Neutrophil (primary cell): ENCODE results near the gene GARIN5B.

ENCODE experiments used
- H3K27ac ChIP-seq: fragments of 200-600 bp; sonication (generic); 2 replicates; pipeline ENCODE4 v1.5.1; 2016; ENCODE audit warnings: mild to moderate bottlenecking, moderate library complexity
- H3K27me3 ChIP-seq: fragments of 200-600 bp; sonication (generic); 2 replicates; pipeline ENCODE4 v1.6.0; 2016; ENCODE audit warnings: mild to moderate bottlenecking
- H3K36me3 ChIP-seq: fragments of 200-600 bp; sonication (generic); 2 replicates; pipeline ENCODE4 v1.5.1; 2017
- H3K4me1 ChIP-seq, 2 experiments: fragments of 200-600 bp in 1 of 2; sonication (generic) in 1 of 2; 1 replicate in 1 of 2; 2 replicates in 1 of 2; pipeline versions ENCODE4 v1.5.1 to v1.6.1; 2013 to 2016; ENCODE audit warnings: low read depth in 1 of 2, low read length in 1 of 2, mild to moderate bottlenecking in 1 of 2, moderate library complexity in 1 of 2; ENCODE audit not compliant: control insufficient read depth in 1 of 2, insufficient read depth in 1 of 2
- H3K4me3 ChIP-seq, 2 experiments: fragments of 200-600 bp in 1 of 2; sonication (generic) in 1 of 2; 1 replicate in 1 of 2; 2 replicates in 1 of 2; pipeline ENCODE4 v1.5.1; 2013 to 2016; ENCODE audit warnings: low read depth in 1 of 2, low read length in 1 of 2, mild to moderate bottlenecking in 1 of 2, moderate library complexity in 1 of 2
- H3K9me3 ChIP-seq: fragments of 200-600 bp; sonication (generic); 2 replicates; pipeline ENCODE4 v1.5.1; 2016
- TF ChIP-seq, protein P1 (sequence below): fragments of 200-600 bp; sonication (generic); IDR thresholded peaks from 2 replicates; pipeline ENCODE4 v1.5.1; 2016; ENCODE audit warnings: antibody characterized with exemption

GARIN5B gene

DNA sequence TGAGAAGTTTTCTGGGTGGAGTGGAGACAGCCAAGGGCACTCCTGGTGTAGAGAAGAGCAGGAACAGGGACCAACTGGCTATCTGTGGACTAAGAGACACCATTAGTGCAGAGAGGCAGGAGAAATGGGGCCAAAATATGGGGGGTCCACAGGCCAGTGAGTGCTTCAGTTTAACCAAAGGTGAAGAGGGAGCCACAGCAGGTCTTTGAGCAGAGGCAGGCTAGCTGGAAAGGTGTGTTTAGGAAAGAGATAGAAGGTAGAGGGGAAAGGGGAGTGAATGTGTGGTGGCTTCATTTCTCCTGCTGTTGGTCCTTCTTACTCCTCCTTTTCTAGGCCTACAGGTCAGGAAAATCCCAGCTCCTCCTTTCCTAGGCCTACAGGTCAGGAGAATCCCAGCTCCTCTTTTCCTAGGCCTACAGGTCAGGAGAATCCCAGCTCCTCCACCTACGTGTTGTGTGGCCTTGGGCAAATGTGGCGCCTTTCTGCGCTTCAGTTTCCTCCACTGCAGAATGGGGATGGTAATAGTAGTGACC lies 19.5 kb upstream of the GARIN5B start:
- Histone ChIP-seq H3K4me1 (peaks cover 33 to 35% of the 10 kb centered on the region in 2 experiments), H3K4me3 (no peak overlapping the region), H3K9me3 (no peaks in the 10 kb centered on the region), H3K27me3 (peaks cover 42% of the 10 kb centered on the region), H3K36me3 (peaks cover 5% of the 10 kb centered on the region), H3K27ac (no peak overlapping the region)
- TF ChIP-seq, protein P1, sequence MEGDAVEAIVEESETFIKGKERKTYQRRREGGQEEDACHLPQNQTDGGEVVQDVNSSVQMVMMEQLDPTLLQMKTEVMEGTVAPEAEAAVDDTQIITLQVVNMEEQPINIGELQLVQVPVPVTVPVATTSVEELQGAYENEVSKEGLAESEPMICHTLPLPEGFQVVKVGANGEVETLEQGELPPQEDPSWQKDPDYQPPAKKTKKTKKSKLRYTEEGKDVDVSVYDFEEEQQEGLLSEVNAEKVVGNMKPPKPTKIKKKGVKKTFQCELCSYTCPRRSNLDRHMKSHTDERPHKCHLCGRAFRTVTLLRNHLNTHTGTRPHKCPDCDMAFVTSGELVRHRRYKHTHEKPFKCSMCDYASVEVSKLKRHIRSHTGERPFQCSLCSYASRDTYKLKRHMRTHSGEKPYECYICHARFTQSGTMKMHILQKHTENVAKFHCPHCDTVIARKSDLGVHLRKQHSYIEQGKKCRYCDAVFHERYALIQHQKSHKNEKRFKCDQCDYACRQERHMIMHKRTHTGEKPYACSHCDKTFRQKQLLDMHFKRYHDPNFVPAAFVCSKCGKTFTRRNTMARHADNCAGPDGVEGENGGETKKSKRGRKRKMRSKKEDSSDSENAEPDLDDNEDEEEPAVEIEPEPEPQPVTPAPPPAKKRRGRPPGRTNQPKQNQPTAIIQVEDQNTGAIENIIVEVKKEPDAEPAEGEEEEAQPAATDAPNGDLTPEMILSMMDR = no peak

DNA sequence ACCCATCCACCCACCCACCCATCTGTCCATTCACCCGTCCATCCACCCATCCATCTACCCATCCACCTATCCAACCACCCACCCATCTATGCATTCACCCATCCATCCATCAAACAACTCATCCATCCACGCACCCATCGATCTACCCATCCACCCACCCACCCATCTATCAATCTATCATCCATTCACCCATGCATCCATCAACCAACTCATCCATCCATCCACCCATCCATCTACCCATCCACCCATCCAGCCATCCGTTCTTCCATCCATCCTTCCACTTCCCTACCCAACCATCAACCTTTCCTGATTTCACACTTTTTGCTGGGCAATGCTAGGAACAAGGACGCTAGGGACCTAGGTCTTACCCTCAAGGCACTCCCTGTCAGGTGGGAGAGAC lies 19.0 kb upstream of the GARIN5B start:
- Histone ChIP-seq H3K9me3 (no peaks in the 10 kb centered on the region), H3K4me1 (peaks cover 27 to 29% of the 10 kb centered on the region in 2 experiments), H3K36me3 (no peaks in the 10 kb centered on the region), H3K4me3 (no peak overlapping the region), H3K27me3 (peaks cover 47% of the 10 kb centered on the region), H3K27ac (no peak overlapping the region)
- TF ChIP-seq, protein P1 = no peak

DNA sequence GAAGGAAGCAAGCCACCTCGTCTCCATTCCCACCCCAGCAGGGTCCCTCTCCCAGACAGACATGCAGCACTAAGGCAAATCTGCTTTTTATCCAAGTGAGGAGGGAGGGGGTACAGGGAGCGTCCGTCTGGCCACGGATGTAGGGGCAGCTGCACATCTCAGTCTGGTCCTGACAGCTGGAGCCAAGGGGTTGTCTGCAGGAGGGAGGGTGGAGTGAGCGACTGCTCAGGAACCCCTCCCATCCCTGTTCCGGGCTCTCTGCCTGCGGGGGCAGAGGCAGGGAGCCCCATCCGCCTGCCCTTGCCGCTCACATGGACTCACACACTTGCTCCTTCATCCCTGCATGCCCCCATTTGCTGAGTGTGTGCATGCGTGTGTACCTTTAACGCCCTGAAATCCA lies 16.1 kb upstream of the GARIN5B start:
- H3K9me3 ChIP-seq = no peaks in the 10 kb centered on the region
- H3K4me3 ChIP-seq = no peak overlapping the region
- H3K36me3 ChIP-seq = no peaks in the 10 kb centered on the region
- no peak overlapping the region for H3K27ac ChIP-seq
- peaks cover 8 to 10% of the 10 kb centered on the region in 2 experiments for H3K4me1 ChIP-seq
- peaks cover 76% of the 10 kb centered on the region for H3K27me3 ChIP-seq
- TF ChIP-seq, protein P1 = no peak

DNA sequence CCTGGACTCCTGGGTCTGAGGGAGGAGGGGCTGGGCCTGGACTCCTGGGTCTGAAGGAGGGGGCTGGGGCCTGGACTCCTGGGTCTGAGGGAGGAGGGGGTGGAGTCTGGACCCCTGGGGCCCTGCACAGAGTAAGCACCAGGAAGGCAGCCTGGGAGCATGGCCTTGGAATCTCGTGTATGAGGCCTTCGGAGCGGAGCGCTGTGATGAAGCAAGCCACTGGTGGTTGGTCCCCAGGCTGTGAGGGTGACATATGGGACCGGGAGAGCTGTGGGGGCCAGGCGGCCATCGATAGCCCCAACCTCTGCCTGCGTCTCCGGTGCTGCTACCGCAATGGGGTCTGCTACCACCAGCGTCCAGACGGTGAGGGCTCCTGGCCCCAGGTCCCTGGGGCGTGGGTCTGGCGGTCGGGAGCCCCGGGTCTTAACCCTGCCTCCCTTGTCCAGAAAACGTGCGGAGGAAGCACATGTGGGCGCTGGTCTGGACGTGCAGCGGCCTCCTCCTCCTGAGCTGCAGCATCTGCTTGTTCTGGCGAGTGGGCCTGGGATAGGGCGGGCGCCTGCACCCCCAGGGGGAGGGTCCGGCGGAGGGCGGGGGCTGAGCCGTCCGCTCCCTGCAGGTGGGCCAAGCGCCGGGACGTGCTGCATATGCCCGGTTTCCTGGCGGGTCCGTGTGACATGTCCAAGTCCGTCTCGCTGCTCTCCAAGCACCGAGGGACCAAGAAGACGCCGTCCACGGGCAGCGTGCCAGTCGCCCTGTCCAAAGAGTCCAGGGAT lies 14.5 kb upstream of the GARIN5B start:
- H3K4me1 ChIP-seq = no peaks in the 10 kb centered on the region
- H3K27ac ChIP-seq = no peak overlapping the region
- no peak overlapping the region for H3K4me3 ChIP-seq
- no peaks in the 10 kb centered on the region for H3K36me3 ChIP-seq
- peaks cover 83% of the 10 kb centered on the region for H3K27me3 ChIP-seq
- no peaks in the 10 kb centered on the region for H3K9me3 ChIP-seq
- TF ChIP-seq, protein P1 = no peak

DNA sequence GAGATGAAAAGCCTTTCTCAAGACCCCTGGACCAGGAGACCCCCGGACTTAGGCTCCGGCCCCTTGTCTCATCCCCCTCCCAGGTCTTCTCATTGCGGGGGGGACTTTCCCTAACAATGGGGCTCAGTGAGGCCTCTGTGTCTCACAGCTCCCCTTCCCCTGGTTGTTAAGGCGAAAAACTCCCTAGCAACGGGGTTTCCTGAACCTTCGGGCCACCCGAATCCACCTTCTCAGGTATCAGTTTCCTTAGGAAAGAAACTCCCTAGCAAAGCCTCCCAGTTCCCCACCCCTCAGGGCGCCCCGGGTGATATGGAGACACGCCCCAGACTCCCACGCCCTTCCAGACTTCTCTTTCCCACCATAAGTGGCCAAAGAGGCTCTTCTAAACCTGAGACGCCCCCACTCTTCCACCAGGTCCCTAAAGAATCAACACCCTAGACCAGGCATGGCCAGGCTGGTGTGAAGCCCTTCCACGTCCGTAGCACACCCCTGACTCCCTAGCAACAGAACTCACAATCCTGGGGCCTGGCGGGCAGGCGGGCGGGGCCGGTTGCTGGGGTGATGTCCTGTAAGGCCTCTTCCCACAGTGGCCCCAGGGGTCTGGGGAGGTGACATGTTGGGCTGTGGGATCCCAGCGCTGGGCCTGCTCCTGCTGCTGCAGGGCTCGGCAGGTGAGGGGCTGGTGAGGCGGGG lies 13.3 kb upstream of the GARIN5B start, which contains the start of gene TMEM190:
TMEM190 (plus strand) TSS at position 586 of the 693 bp plus-strand sequence; CDS start at position 614, 28 bp downstream.
- TF ChIP-seq, protein P1 = no peak
- no peak within 1 kb of the TSS for H3K4me3 ChIP-seq
- H3K36me3 ChIP-seq = no peaks in the 10 kb centered on the region
- H3K4me1 ChIP-seq = no peaks in the 10 kb centered on the region
- H3K9me3 ChIP-seq = no peaks in the 10 kb centered on the region
- H3K27ac ChIP-seq = no peak within 1 kb of the TSS
- peaks cover 83% of the 10 kb centered on the region for H3K27me3 ChIP-seq
